Lower leg skin (tissue), 4 donors: ENCODE measurements around the gene RAB9B. TPM values are rescaled to one million over a fixed set of nuclear protein-coding genes. Genes with fewer than 3 reads are reported as not detected.
"Not testable (repeated sequence)": the region's sequence is repeated elsewhere in the genome, so short reads cannot be mapped to it uniquely, and the experiment has no call there.

Source experiments
- DNase-seq, 2 donors: peaks; one replicate each; pipeline ENCODE4 v3.0.0-alpha.2; 2019; ENCODE audit warnings: low spot score in 2 of 2
- H3K4me3 ChIP-seq: fragments of 200-600 bp; sonication (generic); 2 replicates; pipeline ENCODE4 v1.5.1; 2017; ENCODE audit warnings: mild to moderate bottlenecking, low read depth; ENCODE audit not compliant: poor library complexity, severe bottlenecking
- CTCF ChIP-seq, 3 donors: fragments of 450-650 bp; IDR thresholded peaks; one replicate each; pipeline ENCODE4 v1.5.1; 2016; ENCODE audit warnings: antibody characterized with exemption in 3 of 3, mild to moderate bottlenecking in 3 of 3, moderate library complexity in 2 of 3
- POLR2A ChIP-seq, 2 donors: fragments of 450-650 bp; IDR thresholded peaks; one replicate each; pipeline ENCODE4 v1.6.1; 2016 to 2017; ENCODE audit warnings: antibody characterized with exemption in 2 of 2, mild to moderate bottlenecking in 1 of 2, moderate library complexity in 1 of 2
- WGBS, 2 donors: methylation state at CpG; one replicate each; pipeline ENCODE4 v1.1.5; 2018; 5-methylcytosine and 5-hydroxymethylcytosine counted together
- intact Hi-C: fragments of 100-400 bp; cut with DNase I; formaldehyde crosslinking; loops from one replicate; pipeline ENCODE4 v1.15.0; 2023; ENCODE audit warnings: low total_unique reads
- total RNA-seq, 4 donors: library from RNA; depleted of rRNA; stranded (reverse); fragments of >200 nt; gene quantifications; one replicate each; pipeline ENCODE4 v1.1.0, GENCODE V29; 2016

Gene RAB9B
- total RNA-seq, 4 donors from 2014 or later: 0.11 to 0.55 (median 0.32) TPM

- no peak for DNase-seq
- 46 to 88% methylated on average over 1 of the region's 1 CpG for WGBS, 2 donors
- no peak overlapping the region for H3K4me3 ChIP-seq
- TF ChIP-seq POLR2A (IDR thresholded peaks at IDR 0.05) (no peak), CTCF (IDR thresholded peaks at IDR 0.05) (no peak)
- intact Hi-C loops: no loop called here
Measured at GRCh38 chrX:103839404-103839803, 7.3 kb upstream of the RAB9B start.

- no peak for DNase-seq
- intact Hi-C loops: no loop called here
- TF ChIP-seq CTCF (IDR thresholded peaks at IDR 0.05) (no peak), POLR2A (IDR thresholded peaks at IDR 0.05) (no peak)
- H3K4me3 ChIP-seq: peak overlapping the region; percentile 40
- WGBS, 2 donors: 12 to 32% methylated on average over 10 to 11 of the region's 11 CpGs
Measured at GRCh38 chrX:103831342-103831802, 685 bp downstream of the RAB9B start.

GRCh38 chrX:103830848-103831247 is 1.2 kb downstream of the RAB9B start:
- H3K4me3 ChIP-seq: no peak overlapping the region
- WGBS, 2 donors: 68 to 70% methylated on average over 7 of the region's 7 CpGs
- intact Hi-C loops: no loop called here
- no peak for TF ChIP-seq CTCF (IDR thresholded peaks at IDR 0.05)
- no peak for TF ChIP-seq POLR2A (IDR thresholded peaks at IDR 0.05)
- DNase-seq: no peak

GRCh38 chrX:103828529-103828928 is 3.5 kb downstream of the RAB9B start:
- TF ChIP-seq CTCF (IDR thresholded peaks at IDR 0.05) (no peak), POLR2A (IDR thresholded peaks at IDR 0.05) (no peak)
- 83 to 86% methylated on average over 2 of the region's 2 CpGs for WGBS, 2 donors
- no peak overlapping the region for H3K4me3 ChIP-seq
- DNase-seq: no peak
- intact Hi-C loops: no loop called here

DNA sequence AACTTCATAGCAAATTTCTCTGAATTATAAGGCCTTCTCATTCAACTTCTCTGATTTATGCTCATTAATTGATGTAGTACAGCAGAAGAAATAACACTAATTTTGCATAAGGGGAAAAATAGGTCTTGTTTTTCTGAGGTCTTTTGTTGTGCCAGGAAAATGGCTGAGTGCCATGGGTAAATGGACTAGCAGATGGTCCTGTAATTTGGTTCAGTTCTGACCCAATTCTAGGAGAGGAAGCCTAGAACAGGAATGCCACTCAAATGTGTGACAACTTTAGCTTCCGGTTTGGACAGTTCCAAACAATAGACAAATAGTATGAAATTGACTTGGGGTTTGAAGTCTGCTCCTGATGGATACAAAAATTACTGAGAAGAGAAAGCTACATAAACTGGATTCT is 6.2 kb downstream of the RAB9B start:
- 82 to 89% methylated on average over 1 of the region's 1 CpG for WGBS, 2 donors
- no peak for DNase-seq
- TF ChIP-seq CTCF (IDR thresholded peaks at IDR 0.05): no peak
- no peak for TF ChIP-seq POLR2A (IDR thresholded peaks at IDR 0.05)
- intact Hi-C loops: no loop called here
- no peak overlapping the region for H3K4me3 ChIP-seq

- intact Hi-C loops: no loop called here
Measured at GRCh38 chrX:103823591-103823990, 8.5 kb downstream of the RAB9B start.

DNA sequence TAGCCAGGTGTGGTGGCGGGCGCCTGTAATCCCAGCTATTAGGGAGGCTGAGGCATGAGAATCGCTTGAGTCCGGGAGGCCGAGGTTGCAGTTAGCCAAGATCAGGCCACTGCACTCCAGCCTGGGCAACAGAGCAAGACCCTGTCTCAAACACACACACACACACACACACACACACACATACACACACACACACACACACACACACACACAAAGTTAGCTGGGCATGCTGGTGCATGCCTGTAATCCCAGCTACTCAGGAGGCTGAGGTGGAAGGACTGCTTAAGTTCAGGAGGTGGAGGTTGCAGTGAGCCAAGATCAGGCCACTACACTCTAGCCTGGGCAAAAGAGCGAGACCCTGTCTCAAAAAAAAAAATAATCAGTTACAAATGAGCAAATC is 11.3 kb downstream of the RAB9B start:
- H3K4me3 ChIP-seq, DNase-seq, intact Hi-C loops: not testable (repeated sequence)
- 86 to 87% methylated on average over 1 to 6 of the region's 6 CpGs for WGBS, 2 donors

More at GRCh38 chrX:103823591-103823990, 8.5 kb downstream of the RAB9B start:
- no peak for TF ChIP-seq POLR2A (IDR thresholded peaks at IDR 0.05)
- no peak for TF ChIP-seq CTCF (IDR thresholded peaks at IDR 0.05)
- DNase-seq: no peak
- no peak overlapping the region for H3K4me3 ChIP-seq
